Measurements from ENCODE around the gene SNCG.

DNA sequence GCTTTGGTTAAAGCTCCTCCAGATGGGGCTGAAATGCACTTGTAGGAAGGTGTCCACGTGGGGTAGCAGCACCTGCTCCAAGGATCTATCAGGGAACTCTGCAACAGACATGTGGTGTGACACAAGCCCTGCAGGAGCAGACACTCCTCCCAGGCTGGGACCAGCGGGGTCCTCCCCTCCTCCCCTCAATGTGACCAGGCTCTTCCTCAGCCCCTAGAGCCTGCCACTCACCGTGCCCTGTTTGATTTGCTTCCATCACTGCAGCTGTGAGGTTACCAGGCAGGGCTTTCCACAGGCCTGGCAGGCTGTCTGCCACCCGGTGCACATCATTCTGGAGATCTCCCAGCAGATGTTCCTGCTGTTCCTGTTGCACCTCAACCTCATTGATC, 14.4 kb upstream of the SNCG start:
- TF ChIP-seq, protein P1, sequence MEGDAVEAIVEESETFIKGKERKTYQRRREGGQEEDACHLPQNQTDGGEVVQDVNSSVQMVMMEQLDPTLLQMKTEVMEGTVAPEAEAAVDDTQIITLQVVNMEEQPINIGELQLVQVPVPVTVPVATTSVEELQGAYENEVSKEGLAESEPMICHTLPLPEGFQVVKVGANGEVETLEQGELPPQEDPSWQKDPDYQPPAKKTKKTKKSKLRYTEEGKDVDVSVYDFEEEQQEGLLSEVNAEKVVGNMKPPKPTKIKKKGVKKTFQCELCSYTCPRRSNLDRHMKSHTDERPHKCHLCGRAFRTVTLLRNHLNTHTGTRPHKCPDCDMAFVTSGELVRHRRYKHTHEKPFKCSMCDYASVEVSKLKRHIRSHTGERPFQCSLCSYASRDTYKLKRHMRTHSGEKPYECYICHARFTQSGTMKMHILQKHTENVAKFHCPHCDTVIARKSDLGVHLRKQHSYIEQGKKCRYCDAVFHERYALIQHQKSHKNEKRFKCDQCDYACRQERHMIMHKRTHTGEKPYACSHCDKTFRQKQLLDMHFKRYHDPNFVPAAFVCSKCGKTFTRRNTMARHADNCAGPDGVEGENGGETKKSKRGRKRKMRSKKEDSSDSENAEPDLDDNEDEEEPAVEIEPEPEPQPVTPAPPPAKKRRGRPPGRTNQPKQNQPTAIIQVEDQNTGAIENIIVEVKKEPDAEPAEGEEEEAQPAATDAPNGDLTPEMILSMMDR (IDR thresholded peaks at IDR 0.05), result no peak
- TF ChIP-seq POLR2A (IDR thresholded peaks at IDR 0.05), result no peak

Data from breast epithelium (tissue), 3 donors.